Lower leg skin (tissue), 3 donors: ENCODE data around the gene TRAF3IP1.

ENCODE experiments used
- POLR2A ChIP-seq, 2 donors: fragments of 450-650 bp; IDR thresholded peaks; one replicate each; pipeline ENCODE4 v1.6.1; 2016 to 2017; ENCODE audit warnings: antibody characterized with exemption in 2 of 2, mild to moderate bottlenecking in 1 of 2, moderate library complexity in 1 of 2
- TF ChIP-seq, protein P1 (sequence below), 3 donors: fragments of 450-650 bp; IDR thresholded peaks; one replicate each; pipeline ENCODE4 v1.5.1; 2016; ENCODE audit warnings: antibody characterized with exemption in 3 of 3, mild to moderate bottlenecking in 3 of 3, moderate library complexity in 2 of 3

DNA sequence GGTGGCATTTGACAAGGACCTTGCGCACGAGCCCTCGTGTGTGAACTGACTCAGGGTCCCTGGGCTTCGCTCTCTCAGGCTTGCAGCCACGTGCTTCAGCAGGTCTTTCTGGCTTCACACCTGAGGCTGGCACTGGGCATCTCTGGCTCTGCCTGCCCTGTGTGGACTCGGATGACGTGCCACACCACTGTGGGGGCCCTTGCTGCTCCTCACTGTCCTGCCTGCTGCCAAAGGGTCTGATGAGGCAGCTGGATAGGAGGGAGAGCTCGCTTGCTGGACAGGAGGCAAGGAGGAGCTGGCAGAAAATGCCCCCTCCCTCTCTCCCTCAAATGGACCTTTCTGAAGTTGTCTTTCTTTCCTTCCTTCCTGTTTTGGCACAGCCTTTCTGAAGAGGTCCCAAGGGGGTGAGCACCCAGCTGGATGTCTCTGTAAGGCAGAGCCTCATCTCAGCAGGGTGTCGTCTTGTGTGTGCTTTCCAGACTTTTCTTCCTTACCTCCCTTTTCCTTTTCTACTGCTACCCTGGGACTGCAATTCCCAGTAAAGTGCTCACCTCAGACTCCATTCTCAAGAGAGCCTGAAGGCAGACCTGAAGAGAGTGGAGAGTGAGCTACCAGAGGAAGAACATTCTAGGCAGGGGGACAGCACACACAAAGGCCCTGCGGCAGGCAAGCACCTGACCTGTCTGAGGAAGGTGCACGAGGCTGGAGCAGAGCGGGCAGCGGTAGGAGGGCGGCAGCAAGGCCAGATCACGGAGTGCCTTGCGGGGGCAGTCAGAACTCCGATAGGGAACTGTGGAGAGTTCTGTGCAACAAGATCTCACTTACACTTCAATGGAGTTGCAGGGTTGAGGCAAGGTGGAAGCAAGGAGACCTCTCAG is 37.2 kb upstream of the TRAF3IP1 start:
- TF ChIP-seq, protein P1, sequence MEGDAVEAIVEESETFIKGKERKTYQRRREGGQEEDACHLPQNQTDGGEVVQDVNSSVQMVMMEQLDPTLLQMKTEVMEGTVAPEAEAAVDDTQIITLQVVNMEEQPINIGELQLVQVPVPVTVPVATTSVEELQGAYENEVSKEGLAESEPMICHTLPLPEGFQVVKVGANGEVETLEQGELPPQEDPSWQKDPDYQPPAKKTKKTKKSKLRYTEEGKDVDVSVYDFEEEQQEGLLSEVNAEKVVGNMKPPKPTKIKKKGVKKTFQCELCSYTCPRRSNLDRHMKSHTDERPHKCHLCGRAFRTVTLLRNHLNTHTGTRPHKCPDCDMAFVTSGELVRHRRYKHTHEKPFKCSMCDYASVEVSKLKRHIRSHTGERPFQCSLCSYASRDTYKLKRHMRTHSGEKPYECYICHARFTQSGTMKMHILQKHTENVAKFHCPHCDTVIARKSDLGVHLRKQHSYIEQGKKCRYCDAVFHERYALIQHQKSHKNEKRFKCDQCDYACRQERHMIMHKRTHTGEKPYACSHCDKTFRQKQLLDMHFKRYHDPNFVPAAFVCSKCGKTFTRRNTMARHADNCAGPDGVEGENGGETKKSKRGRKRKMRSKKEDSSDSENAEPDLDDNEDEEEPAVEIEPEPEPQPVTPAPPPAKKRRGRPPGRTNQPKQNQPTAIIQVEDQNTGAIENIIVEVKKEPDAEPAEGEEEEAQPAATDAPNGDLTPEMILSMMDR (IDR thresholded peaks at IDR 0.05): no peak
- TF ChIP-seq POLR2A (IDR thresholded peaks at IDR 0.05): no peak
